ENCODE measurements around the gene ACOX3.
"Not testable (repeated sequence)": the region's sequence is repeated elsewhere in the genome, so short reads cannot be mapped to it uniquely, and the experiment has no call there.

ACOX3 gene

GRCh38 chr4:8386731-8387130 is 53.8 kb downstream of the ACOX3 start:
- DNase-seq (ENCODE audit: low read depth): no peak

- not testable (repeated sequence) for DNase-seq (ENCODE audit: low read depth)
Observed at GRCh38 chr4:8386131-8386530, 54.4 kb downstream of the ACOX3 start.

DNA sequence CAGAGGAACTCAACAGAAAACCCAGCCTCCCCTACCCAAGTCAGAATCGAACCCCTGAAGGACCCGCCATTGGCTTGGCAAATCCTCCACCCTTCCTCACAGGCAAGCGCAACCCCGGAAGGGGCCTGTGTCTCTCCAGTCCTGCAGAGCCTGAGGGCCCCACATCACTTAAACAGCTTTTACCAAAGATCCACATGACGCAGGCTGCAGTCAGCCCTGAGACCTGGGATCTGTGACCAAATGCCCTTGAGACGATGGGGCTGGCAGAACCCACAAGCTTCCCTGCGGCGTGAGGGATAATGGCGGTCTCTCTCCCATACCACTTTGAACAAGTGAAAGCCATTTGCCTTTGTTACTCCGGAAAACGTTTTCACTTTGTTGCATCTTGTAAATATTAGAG is 54.9 kb downstream of the ACOX3 start:
- DNase-seq (ENCODE audit: low read depth): no peak

GRCh38 chr4:8385106-8385505 is 55.4 kb downstream of the ACOX3 start:
- DNase-seq (ENCODE audit: low read depth): no peak

- DNase-seq (ENCODE audit: low read depth): no peak
Observed at GRCh38 chr4:8384397-8385060, 56.0 kb downstream of the ACOX3 start.

DNA sequence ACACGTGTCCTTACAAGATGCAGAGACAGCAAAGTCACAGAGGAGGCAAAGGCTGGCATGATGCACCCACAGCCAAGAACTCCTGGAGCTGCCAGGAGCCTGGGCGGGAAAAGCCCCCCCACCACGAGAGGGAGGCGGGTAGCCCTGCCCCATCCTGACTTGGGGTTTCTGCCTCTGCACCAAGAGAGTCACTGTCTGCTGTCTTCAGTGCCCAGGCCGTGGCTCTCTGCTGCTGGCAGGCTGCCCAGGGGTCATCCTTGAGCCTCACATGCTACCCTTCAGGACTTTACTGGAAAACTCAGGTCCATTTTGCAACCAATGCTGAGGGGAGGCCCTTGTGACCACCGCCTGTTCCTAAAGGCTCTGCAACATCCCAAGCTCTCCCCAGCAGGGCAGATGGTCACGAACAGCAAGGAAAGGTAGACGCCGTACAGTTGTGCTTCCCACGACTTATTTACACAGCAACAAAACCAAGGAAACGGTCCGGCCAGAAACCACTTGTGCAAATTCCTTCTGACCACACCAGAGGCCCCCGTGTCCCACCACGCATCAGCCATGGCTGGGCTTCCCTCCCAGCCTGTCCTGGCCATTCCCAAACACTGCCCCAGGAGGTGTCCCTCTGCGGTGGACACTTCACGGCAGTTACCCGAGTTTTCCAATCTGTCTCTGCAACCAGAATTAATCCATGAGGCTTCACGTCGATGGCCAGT is 56.9 kb downstream of the ACOX3 start:
- DNase-seq (ENCODE audit: low read depth): no peak

GRCh38 chr4:8383016-8383415 is 57.5 kb downstream of the ACOX3 start:
- no peak for DNase-seq (ENCODE audit: low read depth)

- DNase-seq (ENCODE audit: low read depth): no peak
Observed at GRCh38 chr4:8381814-8382581, 58.5 kb downstream of the ACOX3 start.

- DNase-seq (ENCODE audit: low read depth): no peak
Observed at GRCh38 chr4:8380511-8381415, 59.8 kb downstream of the ACOX3 start.

DNA sequence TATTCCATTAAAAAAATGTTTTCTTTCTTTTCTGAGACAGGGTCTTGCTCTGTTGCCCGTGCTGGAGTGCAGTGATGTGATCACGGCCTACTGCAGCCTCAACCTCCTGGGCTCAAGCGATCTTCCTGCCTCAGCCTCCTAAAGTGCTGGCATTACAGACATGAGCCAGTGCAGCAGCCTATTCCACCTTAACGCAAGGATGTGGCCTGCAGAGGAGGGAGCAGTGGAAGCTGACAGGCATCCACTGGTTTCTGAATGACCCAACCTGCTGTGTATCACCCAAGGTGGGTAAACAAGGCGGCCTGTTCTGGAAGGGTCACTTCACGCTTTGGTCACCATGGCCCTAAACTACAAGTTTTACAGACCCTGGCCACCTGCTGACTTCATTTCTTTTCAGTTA is 60.8 kb downstream of the ACOX3 start:
- no peak for DNase-seq (ENCODE audit: low read depth)

GRCh38 chr4:8379281-8379680 is 61.2 kb downstream of the ACOX3 start:
- no peak for DNase-seq (ENCODE audit: low read depth)

GRCh38 chr4:8378776-8379175 is 61.7 kb downstream of the ACOX3 start:
- no peak for DNase-seq (ENCODE audit: low read depth)

DNA sequence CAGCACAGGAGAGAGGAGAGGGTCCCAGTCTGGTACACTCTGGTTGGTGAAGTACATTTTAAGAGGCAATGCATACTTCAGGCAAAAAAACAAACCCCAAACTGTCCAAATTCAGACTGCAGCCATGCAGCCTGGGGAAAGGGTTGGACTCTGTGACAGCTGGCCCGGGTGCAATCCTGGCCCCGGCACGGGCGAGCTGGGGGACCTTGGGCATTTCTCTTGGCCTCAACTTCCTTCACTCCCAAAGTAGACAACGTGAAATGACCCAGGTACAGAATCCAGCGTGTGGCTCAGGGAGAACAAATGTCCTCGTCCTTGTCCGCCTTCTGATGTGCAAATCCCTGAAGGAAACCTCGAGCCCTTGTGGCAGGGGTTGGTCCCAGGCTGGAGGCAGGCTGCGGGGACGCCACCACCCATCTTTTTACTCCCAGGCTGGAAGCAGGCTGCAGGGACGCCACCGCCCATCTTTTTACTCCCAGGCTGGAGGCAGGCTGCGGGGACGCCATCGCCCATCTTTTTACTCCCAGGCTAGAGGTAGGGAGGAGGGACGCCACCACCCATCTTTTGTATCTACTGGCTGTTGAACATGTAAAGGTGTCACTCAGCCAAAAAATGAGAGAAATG is 62.3 kb downstream of the ACOX3 start:
- no peak for DNase-seq (ENCODE audit: low read depth)

GRCh38 chr4:8377103-8378075 is 63.1 kb downstream of the ACOX3 start:
- DNase-seq (ENCODE audit: low read depth): no peak

- DNase-seq (ENCODE audit: low read depth): no peak
Observed at GRCh38 chr4:8376361-8377102, 64.0 kb downstream of the ACOX3 start.

GRCh38 chr4:8374851-8375649 is 65.5 kb downstream of the ACOX3 start:
- no peak for DNase-seq (ENCODE audit: low read depth)

GRCh38 chr4:8373973-8374545 is 66.5 kb downstream of the ACOX3 start:
- no peak for DNase-seq (ENCODE audit: low read depth)

DNA sequence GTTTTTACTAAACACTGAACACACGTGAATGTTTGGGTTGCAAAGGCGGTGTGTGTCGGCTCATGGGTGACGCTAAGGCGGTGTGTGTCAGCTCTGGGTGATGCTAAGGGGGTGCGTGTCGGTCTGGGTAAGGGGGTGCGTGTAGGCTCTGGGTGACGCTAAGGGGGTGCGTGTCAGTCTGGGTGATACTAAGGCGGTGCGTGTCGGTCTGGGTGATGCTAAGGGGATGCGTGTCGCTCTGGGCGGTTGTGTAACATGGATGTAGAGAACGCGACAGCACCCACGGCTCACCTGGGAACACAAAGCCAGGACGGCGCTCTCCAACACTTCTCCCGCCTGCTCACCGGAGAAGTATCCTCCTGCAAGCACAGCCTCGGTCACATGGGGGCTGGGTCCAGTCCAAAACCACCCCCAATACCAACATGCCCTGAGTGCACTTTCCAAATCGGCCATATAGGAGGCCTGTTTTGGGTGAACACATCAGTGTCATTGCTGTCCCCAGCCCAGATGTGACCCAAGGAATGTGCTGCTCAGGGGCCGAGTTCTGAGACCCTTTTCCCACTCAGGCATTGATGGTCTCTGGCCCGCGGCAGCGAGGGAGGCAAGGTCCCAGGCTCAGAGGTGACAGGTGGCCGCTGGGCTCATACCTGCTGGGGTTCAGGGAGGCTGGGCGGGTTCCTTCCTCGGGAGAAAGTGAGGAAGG is 67.1 kb downstream of the ACOX3 start:
- DNase-seq (ENCODE audit: low read depth): no peak

All from stimulated activated CD8-positive, alpha-beta memory T cell treated with anti-CD3 and anti-CD28 coated beads, Interleukin-4, amount 100 ng/mL, for 24 hours (primary cell).